Ishikawa (cell line): Measurements from ENCODE around the gene MED12.

Experiments
- CEBPB ChIP-seq: IDR thresholded peaks from 2 replicates; pipeline ENCODE4 v1.6.1; 2012
- CREB1 ChIP-seq: IDR thresholded peaks from 2 replicates; pipeline ENCODE4 v1.6.1; 2012; ENCODE audit warnings: low read depth
- EGR1 ChIP-seq: IDR thresholded peaks from 2 replicates; pipeline ENCODE4 v1.6.1; 2012
- EP300 ChIP-seq: IDR thresholded peaks from 2 replicates; pipeline ENCODE4 v1.6.1; 2012; ENCODE audit warnings: borderline replicate concordance
- FOXM1 ChIP-seq: IDR thresholded peaks from 2 replicates; pipeline ENCODE4 v1.6.1; 2012; ENCODE audit warnings: low read depth, borderline replicate concordance
- NFIC ChIP-seq: IDR thresholded peaks from 2 replicates; pipeline ENCODE4 v1.6.1; 2012
- RAD21 ChIP-seq: IDR thresholded peaks from 2 replicates; pipeline ENCODE4 v1.6.1; 2012; ENCODE audit warnings: low read depth
- TAF1 ChIP-seq: IDR thresholded peaks from 2 replicates; pipeline ENCODE4 v1.6.1; 2012; ENCODE audit warnings: low read depth, mild to moderate bottlenecking
- TCF12 ChIP-seq: IDR thresholded peaks from 2 replicates; pipeline ENCODE4 v1.6.1; 2012; ENCODE audit warnings: low read depth
- TEAD4 ChIP-seq: IDR thresholded peaks from 2 replicates; pipeline ENCODE4 v1.6.1; 2012
- YY1 ChIP-seq: IDR thresholded peaks from 2 replicates; pipeline ENCODE4 v1.6.1; 2012; ENCODE audit warnings: low read depth
- ZBTB7A ChIP-seq: IDR thresholded peaks from 2 replicates; pipeline ENCODE4 v1.6.1; 2012; ENCODE audit warnings: low read depth
- TF ChIP-seq, protein P1 (sequence below): IDR thresholded peaks from 2 replicates; pipeline ENCODE4 v1.6.1; 2012
- TF ChIP-seq, protein P2 (sequence below): IDR thresholded peaks from 2 replicates; pipeline ENCODE4 v1.6.1; 2012; ENCODE audit warnings: low read depth, mild to moderate bottlenecking
- TF ChIP-seq, protein P3 (sequence below): IDR thresholded peaks from 2 replicates; pipeline ENCODE4 v1.6.1; 2012

Gene MED12

DNA sequence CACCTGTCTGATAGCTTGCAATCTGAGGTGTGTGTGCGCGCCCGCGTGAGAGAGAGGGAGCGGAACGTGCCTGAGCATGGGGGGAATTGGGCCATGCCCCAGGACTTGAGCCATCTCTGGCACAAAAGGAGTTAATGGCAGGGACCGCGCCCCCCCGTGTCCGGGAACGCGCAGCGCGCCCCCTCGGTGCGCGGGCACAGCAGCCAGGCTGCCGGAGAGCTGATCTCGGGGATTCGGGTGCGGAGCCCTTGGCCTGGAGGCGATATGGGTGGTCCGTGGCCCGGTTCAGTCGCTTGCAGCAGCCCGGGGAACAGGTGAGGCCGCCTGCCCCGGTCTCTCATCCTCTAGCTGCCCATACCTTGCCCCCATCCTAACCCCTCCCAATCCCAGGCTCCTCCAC lies 26.3 kb downstream of the MED12 start, which contains the start of gene NLGN3:
NLGN3 (plus strand) TSS at position 191 of the 400 bp plus-strand sequence. CDS start 2,909 bp downstream, outside the sequence.
- no peak for TF ChIP-seq YY1

DNA sequence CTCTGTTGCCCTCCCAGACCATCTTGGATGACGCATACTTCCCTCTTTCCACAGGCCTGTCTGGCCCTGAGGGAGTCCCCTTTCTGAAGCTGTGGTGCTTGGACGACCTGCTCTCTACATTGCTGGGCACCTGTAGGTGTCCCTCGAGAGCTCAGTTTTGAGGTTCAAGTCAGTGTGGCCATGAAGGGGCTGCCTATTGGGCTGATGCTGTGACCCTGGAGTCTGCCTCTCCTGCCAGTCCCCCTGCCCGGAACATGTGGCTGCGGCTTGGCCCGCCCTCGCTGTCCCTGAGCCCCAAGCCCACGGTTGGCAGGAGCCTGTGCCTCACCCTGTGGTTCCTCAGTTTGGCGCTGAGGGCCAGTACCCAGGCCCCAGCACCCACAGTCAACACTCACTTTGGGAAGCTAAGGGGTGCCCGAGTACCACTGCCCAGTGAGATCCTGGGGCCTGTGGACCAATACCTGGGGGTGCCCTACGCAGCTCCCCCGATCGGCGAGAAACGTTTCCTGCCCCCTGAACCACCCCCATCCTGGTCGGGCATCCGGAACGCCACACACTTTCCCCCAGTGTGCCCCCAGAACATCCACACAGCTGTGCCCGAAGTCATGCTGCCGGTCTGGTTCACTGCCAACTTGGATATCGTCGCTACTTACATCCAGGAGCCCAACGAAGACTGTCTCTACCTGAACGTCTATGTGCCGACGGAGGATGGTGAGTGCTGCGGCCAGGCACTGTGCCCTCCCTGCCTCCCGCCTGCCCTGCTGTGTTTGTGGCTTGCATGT lies 29.3 kb downstream of the MED12 start:
- TF ChIP-seq, protein P1, sequence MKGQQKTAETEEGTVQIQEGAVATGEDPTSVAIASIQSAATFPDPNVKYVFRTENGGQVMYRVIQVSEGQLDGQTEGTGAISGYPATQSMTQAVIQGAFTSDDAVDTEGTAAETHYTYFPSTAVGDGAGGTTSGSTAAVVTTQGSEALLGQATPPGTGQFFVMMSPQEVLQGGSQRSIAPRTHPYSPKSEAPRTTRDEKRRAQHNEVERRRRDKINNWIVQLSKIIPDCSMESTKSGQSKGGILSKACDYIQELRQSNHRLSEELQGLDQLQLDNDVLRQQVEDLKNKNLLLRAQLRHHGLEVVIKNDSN: no peak
- TF ChIP-seq CEBPB (no peak), CREB1 (no peak), TAF1 (no peak), EGR1 (no peak), RAD21 (no peak), NFIC (no peak), FOXM1 (no peak), TCF12 (no peak), YY1 (no peak), EP300 (no peak), ZBTB7A (no peak), TEAD4 (no peak)
- TF ChIP-seq, protein P2, sequence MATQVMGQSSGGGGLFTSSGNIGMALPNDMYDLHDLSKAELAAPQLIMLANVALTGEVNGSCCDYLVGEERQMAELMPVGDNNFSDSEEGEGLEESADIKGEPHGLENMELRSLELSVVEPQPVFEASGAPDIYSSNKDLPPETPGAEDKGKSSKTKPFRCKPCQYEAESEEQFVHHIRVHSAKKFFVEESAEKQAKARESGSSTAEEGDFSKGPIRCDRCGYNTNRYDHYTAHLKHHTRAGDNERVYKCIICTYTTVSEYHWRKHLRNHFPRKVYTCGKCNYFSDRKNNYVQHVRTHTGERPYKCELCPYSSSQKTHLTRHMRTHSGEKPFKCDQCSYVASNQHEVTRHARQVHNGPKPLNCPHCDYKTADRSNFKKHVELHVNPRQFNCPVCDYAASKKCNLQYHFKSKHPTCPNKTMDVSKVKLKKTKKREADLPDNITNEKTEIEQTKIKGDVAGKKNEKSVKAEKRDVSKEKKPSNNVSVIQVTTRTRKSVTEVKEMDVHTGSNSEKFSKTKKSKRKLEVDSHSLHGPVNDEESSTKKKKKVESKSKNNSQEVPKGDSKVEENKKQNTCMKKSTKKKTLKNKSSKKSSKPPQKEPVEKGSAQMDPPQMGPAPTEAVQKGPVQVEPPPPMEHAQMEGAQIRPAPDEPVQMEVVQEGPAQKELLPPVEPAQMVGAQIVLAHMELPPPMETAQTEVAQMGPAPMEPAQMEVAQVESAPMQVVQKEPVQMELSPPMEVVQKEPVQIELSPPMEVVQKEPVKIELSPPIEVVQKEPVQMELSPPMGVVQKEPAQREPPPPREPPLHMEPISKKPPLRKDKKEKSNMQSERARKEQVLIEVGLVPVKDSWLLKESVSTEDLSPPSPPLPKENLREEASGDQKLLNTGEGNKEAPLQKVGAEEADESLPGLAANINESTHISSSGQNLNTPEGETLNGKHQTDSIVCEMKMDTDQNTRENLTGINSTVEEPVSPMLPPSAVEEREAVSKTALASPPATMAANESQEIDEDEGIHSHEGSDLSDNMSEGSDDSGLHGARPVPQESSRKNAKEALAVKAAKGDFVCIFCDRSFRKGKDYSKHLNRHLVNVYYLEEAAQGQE: no peak
- TF ChIP-seq, protein P3, sequence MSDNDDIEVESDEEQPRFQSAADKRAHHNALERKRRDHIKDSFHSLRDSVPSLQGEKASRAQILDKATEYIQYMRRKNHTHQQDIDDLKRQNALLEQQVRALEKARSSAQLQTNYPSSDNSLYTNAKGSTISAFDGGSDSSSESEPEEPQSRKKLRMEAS: no peak

DNA sequence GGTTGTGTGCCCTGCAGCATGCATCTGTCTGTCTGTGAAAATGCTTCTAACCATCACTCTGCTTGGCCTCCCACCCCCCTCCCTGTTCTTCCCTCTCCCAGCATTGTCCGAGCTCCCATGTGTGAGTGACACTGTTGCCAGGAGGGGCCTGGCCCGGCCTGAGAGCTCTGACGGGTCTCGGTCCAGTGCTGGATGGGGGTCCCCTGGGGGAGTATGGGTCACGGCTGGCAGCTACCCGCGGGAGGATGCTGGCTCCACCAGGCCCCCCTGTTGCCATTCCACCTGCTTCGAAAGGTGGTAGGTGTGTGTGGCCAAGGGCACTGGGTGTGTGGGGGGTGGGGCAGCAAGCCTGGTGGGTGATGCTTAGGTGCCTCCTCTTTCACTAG lies 29.9 kb downstream of the MED12 start:
- TF ChIP-seq TEAD4 (no peak), CEBPB (no peak), ZBTB7A (no peak), YY1 (no peak), TCF12 (no peak), TAF1 (no peak), EP300 (no peak), RAD21 (no peak), NFIC (no peak), CREB1 (no peak), FOXM1 (no peak), EGR1 (no peak)
- TF ChIP-seq, protein P1: no peak
- TF ChIP-seq, protein P3: no peak
- TF ChIP-seq, protein P2: no peak

DNA sequence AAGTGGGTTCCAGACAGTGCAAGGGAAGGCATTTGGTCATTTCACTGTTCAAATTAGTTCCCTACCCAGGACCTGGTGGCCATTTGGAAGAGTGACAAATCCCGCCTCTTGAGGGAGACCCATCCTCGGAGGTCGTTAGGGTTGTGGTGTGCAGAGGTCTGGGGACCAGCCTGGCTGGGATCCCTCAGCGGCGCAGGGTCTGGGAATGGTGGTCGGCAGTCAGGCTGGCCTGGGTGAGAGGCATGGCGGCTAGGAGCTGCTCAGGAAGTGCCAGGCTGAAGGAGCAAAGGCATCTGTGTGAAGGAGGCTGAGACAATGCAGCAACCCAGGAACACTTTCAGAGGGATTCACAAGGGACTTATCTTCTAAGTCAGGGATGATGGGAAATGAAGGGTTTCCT lies 33.0 kb downstream of the MED12 start:
- TF ChIP-seq CEBPB (no peak), YY1 (no peak), ZBTB7A (no peak), TAF1 (no peak), RAD21 (no peak), NFIC (no peak), CREB1 (no peak), TCF12 (no peak), TEAD4 (no peak), EGR1 (no peak), FOXM1 (no peak)
- TF ChIP-seq, protein P3: no peak
- TF ChIP-seq, protein P1: no peak
- TF ChIP-seq, protein P2: no peak
